Naive thymus-derived CD4-positive, alpha-beta T cell (primary cell): Measurements from ENCODE around the gene SEH1L. TPM values are rescaled to one million over a fixed set of nuclear protein-coding genes. Genes with fewer than 3 reads are reported as not detected.
A peak's percentile ranks its signal among the peaks of the same experiment; 100 is the strongest.

Experiments
- ATAC-seq: fragments of 150-1000 bp; cut with Tn5 transposase; 2 replicates; pipeline ENCODE4 v1.10.0; 2021; ENCODE audit warnings: mild to moderate bottlenecking, moderate library complexity
- CTCF ChIA-PET: fragments of 350-600 bp; sonication (Branson Sonifier 250); formaldehyde crosslinking; loops from one replicate; lab custom pipeline; 2021; ENCODE audit warnings: antibody characterized with exemption; lab: Charles Lee
- POLR2A ChIA-PET: fragments of 350-600 bp; sonication (Branson Sonifier 250); formaldehyde crosslinking; loops from one replicate; lab custom pipeline; 2021; ENCODE audit warnings: antibody characterized with exemption, inconsistent platforms; lab: Charles Lee
- DNase-seq, 9 donors: peaks; one replicate each; pipeline versions ENCODE4 v3.0.0 to v3.0.0-alpha.2; 2020 to 2022; ENCODE audit warnings: mixed read lengths in 1 of 9
- H3K27ac ChIP-seq: one replicate; pipeline ENCODE4 v1.7.0; 2013; ENCODE audit warnings: mild to moderate bottlenecking, low read depth, low read length, moderate library complexity
- H3K27me3 ChIP-seq, 2 donors: one replicate each; pipeline ENCODE4 v1.7.0; 2013; ENCODE audit warnings: low read length in 2 of 2, mild to moderate bottlenecking in 2 of 2, moderate library complexity in 2 of 2; ENCODE audit not compliant: control insufficient read depth in 2 of 2, insufficient read depth in 2 of 2
- H3K36me3 ChIP-seq, 3 experiments: 1 replicate in 2 of 3; 2 replicates in 1 of 3; pipeline ENCODE4 v1.7.0; 2013; ENCODE audit warnings: low read length in 3 of 3, mild to moderate bottlenecking in 3 of 3, moderate library complexity in 1 of 3; ENCODE audit not compliant: insufficient read depth in 3 of 3, control insufficient read depth in 2 of 3
- H3K4me1 ChIP-seq, 2 donors: one replicate each; pipeline ENCODE4 v1.7.0; 2013; ENCODE audit warnings: low read length in 2 of 2, mild to moderate bottlenecking in 2 of 2, moderate library complexity in 1 of 2; ENCODE audit not compliant: control insufficient read depth in 2 of 2, insufficient read depth in 2 of 2
- H3K4me3 ChIP-seq: 2 replicates; pipeline ENCODE4 v1.7.0; 2013; ENCODE audit warnings: mild to moderate bottlenecking, low read length
- H3K9me3 ChIP-seq, 3 experiments: 1 replicate in 2 of 3; 2 replicates in 1 of 3; pipeline ENCODE4 v1.7.0; 2013; ENCODE audit warnings: low read length in 3 of 3; ENCODE audit not compliant: control insufficient read depth in 2 of 3
- H3K27ac Mint-ChIP-seq, 9 donors: one replicate each; pipeline ENCODE4 v1.8.0; 2020 to 2022; ENCODE audit warnings: mixed read lengths in 9 of 9, mild to moderate bottlenecking in 8 of 9, moderate library complexity in 5 of 9, inconsistent platforms in 2 of 9
- H3K27me3 Mint-ChIP-seq, 5 donors: one replicate each; pipeline ENCODE4 v1.8.0; 2021 to 2022; ENCODE audit warnings: mixed read lengths in 5 of 5, mild to moderate bottlenecking in 1 of 5
- H3K36me3 Mint-ChIP-seq, 5 donors: one replicate each; pipeline ENCODE4 v1.8.0; 2020 to 2022; ENCODE audit warnings: mixed read lengths in 5 of 5, mild to moderate bottlenecking in 3 of 5, inconsistent platforms in 1 of 5
- H3K4me1 Mint-ChIP-seq, 7 donors: one replicate each; pipeline ENCODE4 v1.8.0; 2020 to 2022; ENCODE audit warnings: mixed read lengths in 7 of 7, mild to moderate bottlenecking in 3 of 7, inconsistent platforms in 1 of 7
- H3K4me3 Mint-ChIP-seq, 10 donors: one replicate each; pipeline ENCODE4 v1.8.0; 2020 to 2022; ENCODE audit warnings: mild to moderate bottlenecking in 10 of 10, mixed read lengths in 10 of 10, moderate library complexity in 6 of 10, inconsistent platforms in 2 of 10
- H3K9me3 Mint-ChIP-seq, 11 donors: one replicate each; pipeline ENCODE4 v1.8.0; 2020 to 2022; ENCODE audit warnings: mixed read lengths in 11 of 11, mild to moderate bottlenecking in 4 of 11, inconsistent platforms in 1 of 11, moderate library complexity in 1 of 11
- intact Hi-C, 2 donors: fragments of 100-400 bp; cut with micrococcal nuclease; formaldehyde crosslinking; loops; one replicate each; pipeline ENCODE4 v1.15.1; 2023
- polyA plus RNA-seq, 2 donors: library from polyadenylated mRNA; unstranded; fragments of 300-500 nt; fragmentation: Illumina TruSeq; gene quantifications; one replicate each; pipeline ENCODE4 v1.2.3, GENCODE V29; 2021
- total RNA-seq, 6 experiments: library from RNA in 5 of 6; stranded (reverse) in 5 of 6; gene quantifications; 1 replicate in 5 of 6; 2 replicates in 1 of 6; pipeline ENCODE4 v1.2.3 and lab custom pipeline; 2021 to 2026

Gene SEH1L
- total and polyA plus RNA-seq, 7 experiments from 2014 or later: 28.4 to 54.2 (median 34.1) TPM

DNA sequence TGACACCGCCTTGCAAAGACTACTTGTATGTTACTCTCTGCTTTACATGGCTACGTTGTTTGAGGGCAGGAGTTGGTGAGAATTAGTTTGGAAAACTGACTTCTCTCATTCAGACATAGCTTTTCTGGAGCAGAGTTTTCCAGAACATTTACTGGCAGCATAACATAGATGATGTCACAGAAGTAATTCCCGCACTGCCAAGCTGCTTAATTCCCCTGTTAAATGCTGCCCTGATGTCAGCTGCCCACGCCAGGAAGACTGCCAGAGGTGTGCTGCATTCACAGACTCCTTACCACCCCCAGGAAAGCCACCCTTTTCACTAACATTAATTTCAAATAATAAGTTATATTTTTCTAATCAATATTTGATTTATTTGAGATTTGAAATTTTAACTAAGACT is 39.1 kb upstream of the SEH1L start:
- peaks cover 0 to 17% of the 10 kb centered on the region in 2 donors for H3K4me1 ChIP-seq
- no peaks in the 10 kb centered on the region for H3K27me3 ChIP-seq
- H3K4me3 ChIP-seq: no peak overlapping the region
- Mint-ChIP-seq H3K27me3 (peaks cover 0 to 26% (median 0%) of the 10 kb centered on the region in 5 donors), H3K9me3 (peaks cover 0 to 13% (median 6%) of the 10 kb centered on the region in 11 donors), H3K36me3 (peaks cover 0 to 11% (median 7%) of the 10 kb centered on the region in 5 donors), H3K4me3 (no peak overlapping the region), H3K27ac (peak overlapping the region in 1 of 9 donors; percentile 8), H3K4me1 (peaks cover 6 to 21% (median 11%) of the 10 kb centered on the region in 7 donors)
- ATAC-seq (no peak), DNase-seq (no peak)
- intact Hi-C loops: no loop called here
- POLR2A ChIA-PET: no interaction called here
- no peak overlapping the region for H3K27ac ChIP-seq
- no peaks in the 10 kb centered on the region for H3K36me3 ChIP-seq
- CTCF ChIA-PET: no interaction called here
- peaks cover 0 to 12% (median 0%) of the 10 kb centered on the region in 3 experiments for H3K9me3 ChIP-seq

- peak; percentile 89 for ATAC-seq
- Histone ChIP-seq H3K4me1 (peaks cover 0 to 10% of the 10 kb centered on the region in 2 donors), H3K27ac (no peak overlapping the region), H3K9me3 (peaks cover 0 to 13% (median 0%) of the 10 kb centered on the region in 3 experiments), H3K27me3 (no peaks in the 10 kb centered on the region), H3K4me3 (peak overlapping the region; percentile 62), H3K36me3 (no peaks in the 10 kb centered on the region)
- Mint-ChIP-seq H3K27me3 (peaks cover 0 to 30% (median 0%) of the 10 kb centered on the region in 5 donors), H3K9me3 (peaks cover 0 to 18% (median 10%) of the 10 kb centered on the region in 11 donors), H3K4me1 (peaks cover 3 to 14% (median 6%) of the 10 kb centered on the region in 7 donors), H3K36me3 (peaks cover 0 to 12% (median 9%) of the 10 kb centered on the region in 5 donors), H3K4me3 (peak overlapping the region; percentile 25 to 81 (median 74)), H3K27ac (peak overlapping the region in 5 of 9 donors; percentile 12 to 68 (median 62))
- DNase-seq: peak; percentile 34 to 65 (median 50)
- intact Hi-C loops: loop anchor here in 1 of 2 donors (1.0 to 2.0 kb wide), 2 partner anchors 26 to 36 kb away; partner anchors contain the start of gene PTPN2
- ChIA-PET CTCF (interaction anchor here (0.6 to 0.7 kb wide), 2 partner anchors 23 to 604 kb away, joined by 3 read pairs; no protein-coding TSS in a partner anchor), POLR2A (no interaction called here)
Measured at GRCh38 chr18:12911025-12911928, 36.5 kb upstream of the SEH1L start.

- Histone ChIP-seq H3K9me3 (peaks cover 0 to 13% (median 0%) of the 10 kb centered on the region in 3 experiments), H3K4me1 (peaks cover 0 to 10% of the 10 kb centered on the region in 2 donors), H3K27ac (no peak overlapping the region), H3K27me3 (no peaks in the 10 kb centered on the region), H3K4me3 (no peak overlapping the region), H3K36me3 (no peaks in the 10 kb centered on the region)
- DNase-seq (no peak), ATAC-seq (no peak)
- CTCF ChIA-PET: no interaction called here
- peaks cover 3 to 14% (median 6%) of the 10 kb centered on the region in 7 donors for H3K4me1 Mint-ChIP-seq
- no peak overlapping the region for H3K27ac Mint-ChIP-seq
- peak overlapping the region in 6 of 10 donors; percentile 2 to 81 (median 20) for H3K4me3 Mint-ChIP-seq
- POLR2A ChIA-PET: interaction anchor here (0.7 kb wide), 1 partner anchor 13 kb away, joined by 3 read pairs; no protein-coding TSS in a partner anchor
- H3K9me3 Mint-ChIP-seq: peaks cover 0 to 18% (median 10%) of the 10 kb centered on the region in 11 donors
- H3K36me3 Mint-ChIP-seq: peaks cover 0 to 12% (median 9%) of the 10 kb centered on the region in 5 donors
- intact Hi-C loops: loop anchor here in 1 of 2 donors (1.0 to 2.0 kb wide), 2 partner anchors 27 to 35 kb away; partner anchors contain the start of gene PTPN2
- peaks cover 0 to 29% (median 0%) of the 10 kb centered on the region in 5 donors for H3K27me3 Mint-ChIP-seq
Measured at GRCh38 chr18:12911929-12912703, 35.7 kb upstream of the SEH1L start.

DNA sequence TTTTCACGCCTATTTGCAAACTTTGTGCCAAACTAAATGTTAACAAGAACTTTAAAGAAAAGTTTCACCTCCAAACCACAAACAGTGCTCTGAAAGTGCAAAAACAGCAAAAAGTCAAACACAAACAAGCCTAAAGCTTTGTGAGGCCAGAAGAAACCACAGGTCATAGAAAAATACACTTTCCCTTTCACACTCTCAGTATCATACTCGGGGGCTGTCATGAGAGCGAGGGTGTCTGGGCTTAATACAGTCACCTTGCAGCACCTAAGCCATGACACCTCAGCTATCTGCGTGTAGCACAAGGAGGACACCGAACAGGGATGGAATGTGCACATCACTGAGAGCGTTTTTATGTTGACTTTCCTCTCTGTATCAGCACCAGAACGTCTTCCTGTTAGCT is 26.6 kb upstream of the SEH1L start:
- CTCF ChIA-PET: no interaction called here
- peak overlapping the region in 2 of 10 donors; percentile 21 to 31 for H3K4me3 Mint-ChIP-seq
- peak overlapping the region in 5 of 9 donors; percentile 20 to 65 (median 34) for H3K27ac Mint-ChIP-seq
- H3K4me1 Mint-ChIP-seq: peaks cover 0 to 13% (median 0%) of the 10 kb centered on the region in 7 donors
- ATAC-seq: peak; percentile 88
- peaks cover 0 to 24% (median 0%) of the 10 kb centered on the region in 5 donors for H3K27me3 Mint-ChIP-seq
- Histone ChIP-seq H3K27me3 (peaks cover 0 to 4% of the 10 kb centered on the region in 2 donors), H3K36me3 (no peaks in the 10 kb centered on the region), H3K4me3 (no peak overlapping the region), H3K4me1 (peaks cover 0 to 14% of the 10 kb centered on the region in 2 donors), H3K27ac (no peak overlapping the region), H3K9me3 (no peaks in the 10 kb centered on the region)
- no peaks in the 10 kb centered on the region for H3K9me3 Mint-ChIP-seq
- H3K36me3 Mint-ChIP-seq: no peaks in the 10 kb centered on the region
- no peak for DNase-seq
- intact Hi-C loops: no loop called here
- POLR2A ChIA-PET: interaction anchor here (0.6 kb wide), 1 partner anchor 79 kb away, joined by 7 read pairs; no protein-coding TSS in a partner anchor

GRCh38 chr18:12922266-12922665 is 25.5 kb upstream of the SEH1L start:
- peaks cover 0 to 13% (median 0%) of the 10 kb centered on the region in 7 donors for H3K4me1 Mint-ChIP-seq
- no peaks in the 10 kb centered on the region for H3K36me3 Mint-ChIP-seq
- Histone ChIP-seq H3K4me3 (no peak overlapping the region), H3K9me3 (no peaks in the 10 kb centered on the region), H3K4me1 (peaks cover 0 to 14% of the 10 kb centered on the region in 2 donors), H3K27ac (no peak overlapping the region), H3K36me3 (no peaks in the 10 kb centered on the region), H3K27me3 (peaks cover 0 to 4% of the 10 kb centered on the region in 2 donors)
- CTCF ChIA-PET: no interaction called here
- DNase-seq (no peak), ATAC-seq (no peak)
- peaks cover 0 to 24% (median 0%) of the 10 kb centered on the region in 5 donors for H3K27me3 Mint-ChIP-seq
- H3K27ac Mint-ChIP-seq: no peak overlapping the region
- no peak overlapping the region for H3K4me3 Mint-ChIP-seq
- H3K9me3 Mint-ChIP-seq: no peaks in the 10 kb centered on the region
- intact Hi-C loops: no loop called here
- POLR2A ChIA-PET: no interaction called here

DNA sequence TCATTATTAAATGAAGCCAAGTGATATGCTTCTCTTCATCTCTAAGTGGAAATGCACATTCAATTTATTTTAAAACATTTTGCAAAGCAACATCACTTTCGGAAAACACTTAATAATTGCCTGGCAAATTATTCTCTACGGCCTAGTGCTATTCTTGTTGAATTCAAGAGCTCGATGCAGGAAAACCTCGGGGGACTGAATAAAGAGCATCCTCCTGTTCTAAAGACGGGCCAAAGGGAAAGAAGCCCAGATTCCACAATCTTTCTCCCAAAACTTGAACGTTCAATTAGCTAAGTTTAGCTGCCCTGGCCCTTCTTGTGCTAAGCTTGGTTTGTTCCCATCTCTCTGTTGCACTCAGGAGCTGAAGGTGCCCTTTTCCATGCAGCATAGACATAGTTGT is 23.2 kb upstream of the SEH1L start:
- ATAC-seq (no peak), DNase-seq (no peak)
- Histone ChIP-seq H3K9me3 (no peaks in the 10 kb centered on the region), H3K36me3 (no peaks in the 10 kb centered on the region), H3K4me3 (no peak overlapping the region), H3K27me3 (peaks cover 0 to 4% of the 10 kb centered on the region in 2 donors), H3K27ac (no peak overlapping the region), H3K4me1 (peaks cover 0 to 12% of the 10 kb centered on the region in 2 donors)
- Mint-ChIP-seq H3K36me3 (no peaks in the 10 kb centered on the region), H3K27me3 (peaks cover 0 to 21% (median 0%) of the 10 kb centered on the region in 5 donors), H3K4me3 (no peak overlapping the region), H3K4me1 (peaks cover 0 to 12% (median 0%) of the 10 kb centered on the region in 7 donors), H3K9me3 (no peaks in the 10 kb centered on the region), H3K27ac (no peak overlapping the region)
- CTCF ChIA-PET: interaction anchor here (0.6 kb wide), 1 partner anchor 200 kb away, joined by 3 read pairs; no protein-coding TSS in a partner anchor
- intact Hi-C loops: no loop called here
- POLR2A ChIA-PET: no interaction called here
